GM12875 (cell line): ENCODE data around the gene NLRP5.

Experiments
- H3K4me3 ChIP-seq: one replicate; pipeline ENCODE4 v1.5.1; 2011; ENCODE audit warnings: low read depth, low read length, control low read depth
- TF ChIP-seq, protein P1 (sequence below): IDR thresholded peaks from 2 replicates; pipeline ENCODE4 v1.5.1; 2011; ENCODE audit warnings: low read depth, mild to moderate bottlenecking, control low read depth, inconsistent platforms, low read length, moderate library complexity, borderline replicate concordance; ENCODE audit not compliant: insufficient read depth

Gene NLRP5

GRCh38 chr19:56098731-56099568 lies 112.4 kb downstream of the NLRP5 start:
- no peak overlapping the region for H3K4me3 ChIP-seq
- TF ChIP-seq, protein P1, sequence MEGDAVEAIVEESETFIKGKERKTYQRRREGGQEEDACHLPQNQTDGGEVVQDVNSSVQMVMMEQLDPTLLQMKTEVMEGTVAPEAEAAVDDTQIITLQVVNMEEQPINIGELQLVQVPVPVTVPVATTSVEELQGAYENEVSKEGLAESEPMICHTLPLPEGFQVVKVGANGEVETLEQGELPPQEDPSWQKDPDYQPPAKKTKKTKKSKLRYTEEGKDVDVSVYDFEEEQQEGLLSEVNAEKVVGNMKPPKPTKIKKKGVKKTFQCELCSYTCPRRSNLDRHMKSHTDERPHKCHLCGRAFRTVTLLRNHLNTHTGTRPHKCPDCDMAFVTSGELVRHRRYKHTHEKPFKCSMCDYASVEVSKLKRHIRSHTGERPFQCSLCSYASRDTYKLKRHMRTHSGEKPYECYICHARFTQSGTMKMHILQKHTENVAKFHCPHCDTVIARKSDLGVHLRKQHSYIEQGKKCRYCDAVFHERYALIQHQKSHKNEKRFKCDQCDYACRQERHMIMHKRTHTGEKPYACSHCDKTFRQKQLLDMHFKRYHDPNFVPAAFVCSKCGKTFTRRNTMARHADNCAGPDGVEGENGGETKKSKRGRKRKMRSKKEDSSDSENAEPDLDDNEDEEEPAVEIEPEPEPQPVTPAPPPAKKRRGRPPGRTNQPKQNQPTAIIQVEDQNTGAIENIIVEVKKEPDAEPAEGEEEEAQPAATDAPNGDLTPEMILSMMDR, result no peak

DNA sequence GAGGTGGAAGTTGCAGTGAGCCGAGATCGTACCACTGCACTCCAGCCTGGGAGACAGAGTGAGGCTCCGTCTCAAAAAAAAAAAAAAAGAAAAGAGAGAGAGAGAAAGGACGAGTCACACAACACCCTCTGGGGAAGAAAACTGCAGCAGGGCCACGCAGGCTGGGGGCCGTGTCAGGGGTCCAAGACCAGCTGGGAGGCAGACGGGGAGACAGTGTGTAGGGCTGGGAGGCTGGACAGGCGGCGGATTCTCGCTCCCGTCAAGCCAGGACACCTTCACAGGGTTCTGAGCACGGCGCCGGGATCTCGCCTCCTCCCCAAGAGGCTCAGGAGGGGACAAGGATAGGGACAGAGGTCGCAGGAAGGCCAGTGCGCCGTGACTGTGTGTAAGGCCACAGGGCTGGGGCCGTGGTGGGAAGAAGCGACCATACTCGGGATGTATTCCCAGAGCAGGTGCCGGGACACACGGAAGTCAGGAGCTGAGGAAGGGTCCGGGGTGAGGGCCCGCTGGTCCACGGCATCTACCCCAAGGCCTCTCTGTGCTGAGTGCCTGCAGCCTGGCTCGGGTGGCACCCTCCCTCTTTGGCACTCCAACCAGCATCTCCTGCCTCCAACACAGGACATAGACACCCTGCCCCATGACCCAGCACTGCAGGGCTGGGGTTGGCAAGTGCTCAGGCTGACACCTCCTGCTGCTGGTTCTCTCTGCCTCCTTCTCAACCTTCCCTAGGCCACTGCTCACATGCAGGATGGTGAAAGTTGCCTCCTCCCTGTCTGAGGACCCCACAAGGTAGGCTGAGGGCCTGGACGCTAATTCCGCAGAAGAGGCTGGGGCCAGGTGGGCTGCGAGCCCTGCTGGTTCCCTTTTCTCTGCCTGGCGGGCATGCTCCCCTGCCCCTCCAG lies 113.3 kb downstream of the NLRP5 start:
- no peak overlapping the region for H3K4me3 ChIP-seq
- TF ChIP-seq, protein P1, result no peak

DNA sequence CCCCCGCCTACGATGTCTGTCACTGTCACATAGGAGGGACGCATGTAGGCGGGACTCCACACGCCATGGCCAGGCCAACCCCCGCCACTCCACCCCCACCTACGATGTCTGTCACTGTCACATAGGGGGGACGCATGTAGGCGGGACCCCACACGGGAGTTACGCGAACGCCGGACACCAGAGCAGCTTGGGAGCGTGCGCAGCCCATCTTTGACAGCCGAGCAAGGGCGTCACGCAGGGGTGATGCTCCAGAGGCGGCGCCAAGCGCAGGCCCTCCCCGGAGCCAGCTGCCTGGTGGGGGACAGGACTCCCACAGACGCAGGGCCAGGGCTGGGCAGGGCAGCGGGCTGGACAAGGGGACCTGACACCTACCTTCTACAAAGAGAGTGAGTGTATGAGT lies 114.5 kb downstream of the NLRP5 start:
- TF ChIP-seq, protein P1, result no peak
- no peak overlapping the region for H3K4me3 ChIP-seq

DNA sequence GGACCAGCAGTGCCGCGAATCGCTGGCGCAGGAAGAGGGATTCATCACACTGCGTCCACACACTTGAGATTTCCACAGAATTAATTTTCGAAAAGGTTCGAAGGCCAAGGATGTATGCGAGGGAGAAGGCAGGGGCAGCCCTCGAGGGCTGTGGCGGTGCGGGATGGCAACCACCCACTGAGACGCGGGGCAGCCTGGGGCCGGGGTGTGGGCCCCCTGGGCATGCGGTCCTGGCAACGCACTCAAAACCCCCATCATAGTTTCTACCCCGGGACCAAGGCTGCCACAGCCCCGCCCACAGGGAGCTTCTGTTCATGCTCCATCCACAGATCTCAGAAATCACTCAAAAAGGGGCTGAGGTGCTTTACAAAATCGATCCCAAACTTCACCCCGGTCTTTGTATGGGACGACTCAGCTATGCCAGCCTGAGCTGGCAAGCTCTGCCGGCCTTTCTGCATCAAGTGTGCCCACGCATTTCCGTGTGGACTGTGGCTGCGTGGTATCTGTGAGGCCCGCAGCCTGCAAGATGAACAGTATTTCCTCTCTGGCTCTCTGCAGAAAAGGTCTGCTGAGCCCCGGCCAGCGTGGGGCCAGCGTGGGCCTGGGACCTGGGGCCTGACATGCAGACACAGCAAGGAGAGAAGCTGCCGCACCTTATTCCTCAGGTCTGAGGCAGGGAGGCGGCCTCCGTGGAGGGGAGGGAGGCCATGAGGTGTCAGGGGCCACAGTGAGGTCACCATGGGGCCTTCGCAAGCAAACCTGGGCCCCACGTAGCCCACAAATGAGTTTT lies 115.4 kb downstream of the NLRP5 start:
- no peak overlapping the region for H3K4me3 ChIP-seq
- TF ChIP-seq, protein P1, result no peak

DNA sequence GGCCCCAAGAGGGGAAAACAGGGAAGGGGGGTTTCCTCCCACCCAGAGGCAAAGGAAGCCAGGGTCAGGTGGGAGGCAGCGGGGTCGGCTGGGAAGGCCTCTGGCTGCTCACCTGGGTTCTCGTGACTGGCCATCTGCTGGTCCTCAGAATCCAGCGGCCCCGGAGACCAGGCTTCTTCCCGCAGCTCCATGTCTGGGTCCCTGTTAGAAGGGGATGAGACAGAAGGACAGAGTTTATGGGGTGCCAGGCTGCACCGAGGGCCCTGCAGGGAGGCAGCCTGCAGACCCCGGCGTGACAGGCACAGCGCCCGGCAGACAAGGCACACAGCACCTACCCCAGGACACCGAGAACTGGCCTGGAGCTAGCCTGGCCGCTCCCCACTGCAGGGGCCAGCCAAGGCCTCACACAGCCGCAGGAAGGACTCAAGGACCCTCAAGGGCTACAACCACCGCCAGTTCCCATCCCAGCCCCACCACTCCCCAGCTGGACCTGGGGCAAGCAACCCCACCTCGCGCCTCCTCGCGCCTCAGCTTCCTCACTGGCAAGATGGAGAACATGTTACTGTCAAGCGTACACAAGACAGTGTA lies 116.5 kb downstream of the NLRP5 start:
- TF ChIP-seq, protein P1, result no peak
- H3K4me3 ChIP-seq, result no peak overlapping the region

GRCh38 chr19:56104423-56104822 lies 117.8 kb downstream of the NLRP5 start:
- no peak overlapping the region for H3K4me3 ChIP-seq
- TF ChIP-seq, protein P1, result no peak
